Endothelial cell of umbilical vein (primary cell): ENCODE measurements around the gene PARK7. TPM values are rescaled to one million over a fixed set of nuclear protein-coding genes. Genes with fewer than 3 reads are reported as not detected.
A peak's percentile ranks its signal among the peaks of the same experiment; 100 is the strongest.

ENCODE experiments used
- BruUV-seq: library from RNA; stranded (reverse); fragments of 400-500 nt; replicated peaks from 2 replicates; lab custom pipeline; 2021; lab: Mats Ljungman, UMichigan
- CTCF ChIA-PET: fragments of 300-600, 350-600 bp; sonication (Branson Sonifier 250); formaldehyde crosslinking; loops from one replicate; lab custom pipeline; 2021; ENCODE audit warnings: antibody characterized with exemption, inconsistent platforms; lab: Charles Lee
- POLR2A ChIA-PET: fragments of 300-600, 350-600 bp; sonication (Branson Sonifier 250); formaldehyde crosslinking; loops from one replicate; lab custom pipeline; 2021; ENCODE audit warnings: antibody characterized with exemption, inconsistent platforms; lab: Charles Lee
- DNase-seq: peaks from one replicate; pipeline ENCODE4 v3.0.0-alpha.2; 2011; ENCODE audit warnings: low read depth, low spot score
- FAIRE-seq: peaks from 2 replicates; lab custom pipeline; 2011; peaks lifted over from hg19 to GRCh38; lab: Jason Lieb, UNC
- H2AFZ ChIP-seq: 2 replicates; pipeline ENCODE4 v1.6.0; 2012; ENCODE audit warnings: low read depth, low read length, control low read depth, inconsistent platforms
- H3K27ac ChIP-seq: 2 replicates; pipeline ENCODE4 v1.5.1; 2011; ENCODE audit warnings: low read depth, mild to moderate bottlenecking, control low read depth, low read length, moderate library complexity; ENCODE audit not compliant: insufficient read depth
- H3K27me3 ChIP-seq, 2 experiments: 2 replicates each; pipeline versions ENCODE4 v1.6.0 to v1.6.1; 2011; ENCODE audit warnings: low read length in 2 of 2, mixed read lengths in 1 of 2; ENCODE audit not compliant: control insufficient read depth in 2 of 2, insufficient read depth in 2 of 2
- H3K36me3 ChIP-seq, 2 experiments: 2 replicates in 1 of 2; 3 replicates in 1 of 2; pipeline ENCODE4 v1.5.1; 2011; ENCODE audit warnings: low read length in 2 of 2, mild to moderate bottlenecking in 1 of 2, moderate library complexity in 1 of 2; ENCODE audit not compliant: control insufficient read depth in 2 of 2, insufficient read depth in 2 of 2; ENCODE audit errors: extremely low read depth in 1 of 2
- H3K4me1 ChIP-seq: 3 replicates; pipeline ENCODE4 v1.5.1; 2011; ENCODE audit warnings: mild to moderate bottlenecking, low read length; ENCODE audit not compliant: control insufficient read depth, insufficient read depth; ENCODE audit errors: extremely low read depth
- H3K4me2 ChIP-seq: 2 replicates; pipeline ENCODE4 v1.6.1; 2011; ENCODE audit warnings: low read length, control low read depth, mixed read lengths; ENCODE audit not compliant: insufficient read depth
- H3K4me3 ChIP-seq, 3 experiments: fragments of 200-600 bp in 1 of 3; sonication (generic), shearing (Covaris generic) in 1 of 3; replicated peaks in 1 of 3; 2 replicates each; pipeline ENCODE4 v1.5.1; 2011 to 2016; ENCODE audit warnings: control low read depth in 3 of 3, low read length in 3 of 3, mild to moderate bottlenecking in 2 of 3, inconsistent platforms in 1 of 3, low read depth in 1 of 3, moderate library complexity in 1 of 3; ENCODE audit not compliant: insufficient read depth in 1 of 3
- H3K79me2 ChIP-seq: 2 replicates; pipeline ENCODE4 v1.6.0; 2012; ENCODE audit warnings: low read length, inconsistent platforms; ENCODE audit not compliant: control insufficient read depth, insufficient read depth
- H3K9ac ChIP-seq: replicated peaks from 2 replicates; pipeline ENCODE3; 2011; ENCODE audit warnings: low read length, control low read depth; ENCODE audit not compliant: insufficient read depth; ENCODE audit errors: extremely low read depth
- H3K9me1 ChIP-seq: replicated peaks from 3 replicates; pipeline ENCODE4 v1.6.0; 2011; ENCODE audit warnings: mild to moderate bottlenecking, low read length; ENCODE audit not compliant: control insufficient read depth, insufficient read depth; ENCODE audit errors: extremely low read depth
- H3K9me3 ChIP-seq: replicated peaks from 2 replicates; pipeline ENCODE4 v1.5.1; 2012; ENCODE audit warnings: low read length, inconsistent platforms; ENCODE audit not compliant: control insufficient read depth, insufficient read depth
- H4K20me1 ChIP-seq: replicated peaks from 2 replicates; pipeline ENCODE3; 2011; ENCODE audit warnings: mild to moderate bottlenecking, low read length; ENCODE audit not compliant: control insufficient read depth, insufficient read depth; ENCODE audit errors: extremely low read depth
- EZH2 ChIP-seq: IDR thresholded peaks from 2 replicates; pipeline ENCODE4 v1.6.1; 2012; ENCODE audit warnings: borderline replicate concordance, low read depth, mild to moderate bottlenecking, moderate library complexity, low read length, inconsistent platforms; ENCODE audit not compliant: severe bottlenecking
- FOS ChIP-seq: IDR thresholded peaks from 2 replicates; pipeline ENCODE4 v1.6.1; 2011; ENCODE audit warnings: mild to moderate bottlenecking, low read length, moderate library complexity, borderline replicate concordance; ENCODE audit not compliant: insufficient read depth
- GATA2 ChIP-seq: IDR thresholded peaks from 2 replicates; pipeline ENCODE4 v1.7.0; 2011; ENCODE audit warnings: low read depth, mild to moderate bottlenecking, moderate library complexity, mixed read lengths, low read length; ENCODE audit not compliant: insufficient read length, insufficient read depth
- JUN ChIP-seq: IDR thresholded peaks from 2 replicates; pipeline ENCODE4 v1.6.1; 2011; ENCODE audit warnings: borderline replicate concordance, low read depth; ENCODE audit not compliant: insufficient read length, insufficient read depth
- MYC ChIP-seq: IDR thresholded peaks from one replicate; pipeline ENCODE4 v1.6.1; 2011; ENCODE audit warnings: mild to moderate bottlenecking, low read depth, low read length
- POLR2A ChIP-seq: IDR thresholded peaks from 2 replicates; pipeline ENCODE4 v1.6.1; 2012; ENCODE audit warnings: low read depth, mild to moderate bottlenecking, control low read depth, low read length
- POLR2AphosphoS5 ChIP-seq: IDR thresholded peaks from 2 replicates; pipeline ENCODE4 v1.6.1; 2012; ENCODE audit warnings: low read depth, mild to moderate bottlenecking, control low read depth, low read length, moderate library complexity; ENCODE audit not compliant: insufficient read depth
- dilution Hi-C: fragments of 300-500 bp; cut with MboI; formaldehyde crosslinking; loops from one replicate; pipeline ENCODE4 v1.15.0; 2019; ENCODE audit warnings: low sequenced_read_pairs; ENCODE audit not compliant: extremely low pct_ligation_motif_present
- intact Hi-C: fragments of 100-400 bp; cut with micrococcal nuclease; formaldehyde crosslinking; loops from one replicate; pipeline ENCODE4 v1.10.0; 2022
- polyA plus RNA-seq, 4 experiments: library from polyadenylated mRNA; depleted of rRNA in 3 of 4; stranded (reverse) in 3 of 4; unstranded in 1 of 4; fragments of >200 nt; gene quantifications; 2 replicates each; pipeline versions ENCODE4 v1.2.1 to v1.2.3, GENCODE V29; 2011 to 2012; ENCODE audit warnings: missing spikeins in 1 of 4
- total RNA-seq: library from RNA; stranded (reverse); gene quantifications from 2 replicates; pipeline ENCODE4 v1.2.3, GENCODE V29; 2021
- TF ChIP-seq, protein P1 (sequence below), 2 donors: IDR thresholded peaks; 1 replicate in 1 of 2; 2 replicates in 1 of 2; pipeline ENCODE4 v1.5.1; 2011; ENCODE audit warnings: low read length in 2 of 2, mild to moderate bottlenecking in 2 of 2, moderate library complexity in 2 of 2, control low read depth in 1 of 2, inconsistent platforms in 1 of 2, low read depth in 1 of 2; ENCODE audit not compliant: insufficient read depth in 1 of 2; ENCODE audit errors: extremely low read depth in 1 of 2
- TF ChIP-seq, protein P2 (sequence below): IDR thresholded peaks from 2 replicates; pipeline ENCODE4 v1.6.1; 2011; ENCODE audit not compliant: insufficient read depth, insufficient read length

The PARK7 gene
- total and polyA plus RNA-seq, 2 donors (not counting 3 experiments of a cell fraction or from before 2014, with no cell fraction given), result 203 to 294 TPM

DNA sequence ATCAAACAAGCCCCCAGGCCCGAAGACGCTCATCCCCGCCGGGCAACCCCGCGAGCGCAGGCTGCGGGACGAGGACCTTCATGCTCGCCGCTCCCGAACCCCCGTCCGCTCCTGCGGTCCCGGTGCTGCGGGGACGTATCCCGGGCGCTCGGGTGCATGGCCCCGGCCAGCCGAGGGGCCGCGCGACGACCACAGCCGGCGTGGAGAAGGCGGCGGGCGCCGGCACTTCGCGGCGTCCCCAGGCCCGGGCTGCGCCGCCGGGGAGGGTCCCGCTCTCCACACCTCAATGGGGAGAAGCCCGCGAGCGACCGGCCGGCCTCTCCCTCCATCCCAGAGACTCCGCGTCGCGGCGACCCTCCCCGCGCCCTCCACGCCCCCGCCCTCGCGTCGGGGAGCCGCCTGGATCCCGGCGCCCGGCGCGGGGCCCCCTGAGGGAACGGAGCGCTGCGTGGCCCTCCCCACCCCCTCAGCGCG lies 64.2 kb downstream of the PARK7 start:
- H3K4me3 ChIP-seq, result peak overlapping the region; percentile 81 to 98 (median 94)
- H3K36me3 ChIP-seq, result no peaks in the 10 kb centered on the region
- BruUV-seq, result no TSS peak
- no peaks in the 10 kb centered on the region for H4K20me1 ChIP-seq
- H3K4me2 ChIP-seq, result peak overlapping the region; percentile 94
- H3K9me3 ChIP-seq, result no peaks in the 10 kb centered on the region
- CTCF ChIA-PET, result interaction anchor here (9.7 kb wide), 1 partner anchor 289 kb away, joined by 138 read pairs; no protein-coding TSS in a partner anchor
- DNase-seq (no peak), FAIRE-seq (no peak)
- peak overlapping the region; percentile 63 for H3K27ac ChIP-seq
- H3K4me1 ChIP-seq, result peaks cover 63% of the 10 kb centered on the region
- peak overlapping the region; percentile 91 for H3K9ac ChIP-seq
- POLR2A ChIA-PET, result interaction anchor here (1.9 kb wide), 1 partner anchor 10 kb away, joined by 5 read pairs; no protein-coding TSS in a partner anchor
- H3K27me3 ChIP-seq, result no peaks in the 10 kb centered on the region
- no peaks in the 10 kb centered on the region for H3K9me1 ChIP-seq
- TF ChIP-seq, protein P1, sequence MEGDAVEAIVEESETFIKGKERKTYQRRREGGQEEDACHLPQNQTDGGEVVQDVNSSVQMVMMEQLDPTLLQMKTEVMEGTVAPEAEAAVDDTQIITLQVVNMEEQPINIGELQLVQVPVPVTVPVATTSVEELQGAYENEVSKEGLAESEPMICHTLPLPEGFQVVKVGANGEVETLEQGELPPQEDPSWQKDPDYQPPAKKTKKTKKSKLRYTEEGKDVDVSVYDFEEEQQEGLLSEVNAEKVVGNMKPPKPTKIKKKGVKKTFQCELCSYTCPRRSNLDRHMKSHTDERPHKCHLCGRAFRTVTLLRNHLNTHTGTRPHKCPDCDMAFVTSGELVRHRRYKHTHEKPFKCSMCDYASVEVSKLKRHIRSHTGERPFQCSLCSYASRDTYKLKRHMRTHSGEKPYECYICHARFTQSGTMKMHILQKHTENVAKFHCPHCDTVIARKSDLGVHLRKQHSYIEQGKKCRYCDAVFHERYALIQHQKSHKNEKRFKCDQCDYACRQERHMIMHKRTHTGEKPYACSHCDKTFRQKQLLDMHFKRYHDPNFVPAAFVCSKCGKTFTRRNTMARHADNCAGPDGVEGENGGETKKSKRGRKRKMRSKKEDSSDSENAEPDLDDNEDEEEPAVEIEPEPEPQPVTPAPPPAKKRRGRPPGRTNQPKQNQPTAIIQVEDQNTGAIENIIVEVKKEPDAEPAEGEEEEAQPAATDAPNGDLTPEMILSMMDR (IDR thresholded peaks at IDR 0.05; ENCODE audit: extremely low read depth in 1 of 2, insufficient read depth in 1 of 2, low read depth in 1 of 2, low read length in 2 of 2), result no peak
- TF ChIP-seq JUN (no peak), EZH2 (no peak), GATA2 (no peak), FOS (no peak), POLR2A (no peak), MYC (no peak), POLR2AphosphoS5 (no peak)
- TF ChIP-seq, protein P2, sequence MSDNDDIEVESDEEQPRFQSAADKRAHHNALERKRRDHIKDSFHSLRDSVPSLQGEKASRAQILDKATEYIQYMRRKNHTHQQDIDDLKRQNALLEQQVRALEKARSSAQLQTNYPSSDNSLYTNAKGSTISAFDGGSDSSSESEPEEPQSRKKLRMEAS, result no peak
- dilution Hi-C loops (no loop called here), intact Hi-C loops (loop anchor here (1.0 to 5.0 kb wide), 7 partner anchors 9 to 293 kb away; partner anchors contain the start of gene SLC45A1)
- H3K79me2 ChIP-seq, result peaks cover 53% of the 10 kb centered on the region
- no peak overlapping the region for H2AFZ ChIP-seq
